Common myeloid progenitor, CD34-positive (primary cell): ENCODE measurements around the gene CASK.
A peak's percentile ranks its signal among the peaks of the same experiment; 100 is the strongest.

Source experiments
- CTCF ChIA-PET: fragments of 350-600 bp; sonication (Branson Sonifier 250); formaldehyde crosslinking; loops from one replicate; lab custom pipeline; 2021; ENCODE audit warnings: antibody characterized with exemption; lab: Charles Lee
- POLR2A ChIA-PET: fragments of 350-600 bp; sonication (Branson Sonifier 250); formaldehyde crosslinking; loops from one replicate; lab custom pipeline; 2021; ENCODE audit warnings: antibody characterized with exemption; lab: Charles Lee
- DNase-seq, 3 donors: peaks; one replicate each; pipeline versions ENCODE4 v3.0.0 to v3.0.0-alpha.2; 2013
- H3K27ac ChIP-seq, 2 experiments: 1 replicate in 1 of 2; 2 replicates in 1 of 2; pipeline ENCODE4 v1.7.0; 2013; ENCODE audit warnings: inconsistent platforms in 2 of 2, low read length in 2 of 2, mild to moderate bottlenecking in 2 of 2, low read depth in 1 of 2, moderate library complexity in 1 of 2; ENCODE audit not compliant: severe bottlenecking in 2 of 2, insufficient read depth in 1 of 2, poor library complexity in 1 of 2
- H3K27me3 ChIP-seq, 5 experiments: replicated peaks in 2 of 5; 1 replicate in 3 of 5; 2 replicates in 2 of 5; pipeline versions ENCODE4 v1.6.1 to v1.7.0; 2013; ENCODE audit warnings: low read length in 4 of 5, mild to moderate bottlenecking in 2 of 5, moderate library complexity in 2 of 5, inconsistent platforms in 1 of 5; ENCODE audit not compliant: insufficient read depth in 5 of 5, control insufficient read depth in 4 of 5
- H3K36me3 ChIP-seq, 4 experiments: 1 replicate in 2 of 4; 2 replicates in 2 of 4; pipeline versions ENCODE4 v1.6.1 to v1.7.0; 2013; ENCODE audit warnings: low read length in 3 of 4, control low read depth in 1 of 4, mild to moderate bottlenecking in 1 of 4; ENCODE audit not compliant: control insufficient read depth in 4 of 4, insufficient read depth in 4 of 4
- H3K4me1 ChIP-seq, 4 experiments: 1 replicate in 3 of 4; 2 replicates in 1 of 4; pipeline versions ENCODE4 v1.6.1 to v1.7.1; 2013; ENCODE audit warnings: low read length in 3 of 4, mild to moderate bottlenecking in 3 of 4, control low read depth in 1 of 4, inconsistent platforms in 1 of 4, moderate library complexity in 1 of 4; ENCODE audit not compliant: control insufficient read depth in 4 of 4, insufficient read depth in 4 of 4; ENCODE audit errors: control extremely low read depth in 1 of 4
- H3K4me3 ChIP-seq, 7 experiments: 1 replicate in 4 of 7; 2 replicates in 3 of 7; pipeline versions ENCODE4 v1.5.1 to v1.7.0; 2013; ENCODE audit warnings: mild to moderate bottlenecking in 7 of 7, low read length in 6 of 7, moderate library complexity in 6 of 7, inconsistent platforms in 2 of 7, low read depth in 2 of 7, control low read depth in 1 of 7; ENCODE audit not compliant: insufficient read depth in 4 of 7, control insufficient read depth in 1 of 7; ENCODE audit errors: extremely low read depth in 1 of 7
- H3K9me3 ChIP-seq, 5 experiments: 1 replicate in 4 of 5; 2 replicates in 1 of 5; pipeline versions ENCODE4 v1.6.1 to v1.7.1; 2013; ENCODE audit warnings: low read length in 4 of 5, mild to moderate bottlenecking in 2 of 5, inconsistent platforms in 1 of 5, low read depth in 1 of 5, moderate library complexity in 1 of 5; ENCODE audit not compliant: control insufficient read depth in 4 of 5, insufficient read depth in 2 of 5; ENCODE audit errors: control extremely low read depth in 1 of 5
- WGBS: methylation state at CpG from one replicate; pipeline ENCODE4 v1.1.5; 2013; ENCODE audit not compliant: insufficient coverage; 5-methylcytosine and 5-hydroxymethylcytosine counted together

CASK gene

DNA sequence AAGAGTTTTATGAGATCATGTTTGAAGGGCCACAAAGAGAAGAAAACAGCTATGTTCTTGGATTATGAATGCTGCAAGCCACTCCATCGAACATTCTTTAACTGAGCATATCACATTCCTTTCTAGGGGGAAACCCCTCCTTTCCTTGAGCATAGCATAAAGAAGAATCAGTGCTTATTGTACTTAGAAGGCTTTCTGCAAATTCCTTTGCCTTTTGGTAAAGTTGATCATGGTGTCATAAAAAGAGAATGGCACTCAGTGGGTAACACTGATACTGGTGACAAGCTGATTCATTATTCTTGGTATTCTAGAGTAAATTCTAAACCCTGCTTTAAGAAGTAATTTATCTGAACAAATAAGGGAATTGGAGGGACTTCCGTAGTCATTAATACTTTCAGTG, 323.1 kb downstream of the CASK start:
- Histone ChIP-seq H3K9me3 (no peaks in the 10 kb centered on the region), H3K27me3 (peaks cover 0 to 5% (median 0%) of the 10 kb centered on the region in 5 experiments), H3K4me3 (no peak overlapping the region), H3K36me3 (no peaks in the 10 kb centered on the region), H3K27ac (no peak overlapping the region), H3K4me1 (peaks cover 0 to 7% (median 3%) of the 10 kb centered on the region in 4 experiments)
- DNase-seq: no peak
- ChIA-PET CTCF (no interaction called here), POLR2A (interaction anchor here (0.5 kb wide), 1 partner anchor 180 kb away, joined by 3 read pairs; no protein-coding TSS in a partner anchor)
- WGBS: no CpG with 5 or more reads among the region's 2 CpGs

DNA sequence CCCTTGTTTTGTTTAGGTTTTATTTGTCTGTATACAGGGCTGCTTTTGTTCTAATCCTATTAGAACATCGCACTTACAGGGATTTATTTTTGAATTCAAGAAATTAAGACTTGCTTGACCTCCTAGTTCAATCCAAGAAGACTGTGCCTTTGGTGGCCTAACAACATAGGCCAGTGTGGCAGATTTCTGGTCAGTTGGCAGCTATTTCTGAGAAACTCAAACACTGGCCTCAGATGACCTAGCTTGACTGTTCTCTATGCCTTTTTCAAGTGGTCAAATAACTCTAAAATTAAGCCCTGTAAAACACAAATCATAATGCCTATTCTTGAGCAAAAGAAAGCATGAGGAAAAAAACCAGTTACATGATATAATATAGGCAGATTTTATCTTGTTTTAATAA, 323.8 kb downstream of the CASK start:
- ChIA-PET POLR2A (interaction anchor here (0.5 kb wide), 1 partner anchor 180 kb away, joined by 3 read pairs; no protein-coding TSS in a partner anchor), CTCF (no interaction called here)
- H3K4me3 ChIP-seq: no peak overlapping the region
- H3K9me3 ChIP-seq: no peaks in the 10 kb centered on the region
- no peaks in the 10 kb centered on the region for H3K36me3 ChIP-seq
- no peak for DNase-seq
- no peak overlapping the region for H3K27ac ChIP-seq
- H3K4me1 ChIP-seq: peaks cover 0 to 4% (median 2%) of the 10 kb centered on the region in 4 experiments
- 100% methylated on average over 1 of the region's 1 CpG for WGBS
- peaks cover 0 to 5% (median 0%) of the 10 kb centered on the region in 5 experiments for H3K27me3 ChIP-seq

DNA sequence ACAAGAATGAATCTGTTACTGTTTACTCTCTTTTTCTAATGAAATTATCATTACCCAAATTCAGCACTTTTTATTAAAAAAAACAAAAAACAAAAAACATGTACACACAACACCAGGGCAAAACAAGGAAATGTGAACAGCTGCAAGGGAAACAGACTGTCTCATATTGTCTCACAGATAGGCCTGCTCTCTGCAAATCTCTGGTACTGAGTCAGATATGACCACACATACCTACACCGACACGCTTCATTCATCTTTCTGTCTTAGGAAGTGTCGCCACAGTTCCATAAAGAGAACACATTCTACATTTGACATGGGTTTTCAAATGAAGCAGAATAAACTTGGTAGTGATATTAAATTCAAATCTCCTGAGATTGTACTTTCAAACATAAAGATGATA, 326.8 kb downstream of the CASK start:
- Histone ChIP-seq H3K27me3 (peaks cover 0 to 5% (median 0%) of the 10 kb centered on the region in 5 experiments), H3K36me3 (no peaks in the 10 kb centered on the region), H3K9me3 (no peaks in the 10 kb centered on the region), H3K4me1 (no peaks in the 10 kb centered on the region), H3K27ac (no peak overlapping the region), H3K4me3 (no peak overlapping the region)
- ChIA-PET POLR2A (no interaction called here), CTCF (interaction anchor here (1.5 kb wide), 1 partner anchor 14 kb away, joined by 3 read pairs; no protein-coding TSS in a partner anchor)
- no CpG with 5 or more reads among the region's 3 CpGs for WGBS
- peak in 2 of 3 donors; percentile 14 to 50 for DNase-seq

DNA sequence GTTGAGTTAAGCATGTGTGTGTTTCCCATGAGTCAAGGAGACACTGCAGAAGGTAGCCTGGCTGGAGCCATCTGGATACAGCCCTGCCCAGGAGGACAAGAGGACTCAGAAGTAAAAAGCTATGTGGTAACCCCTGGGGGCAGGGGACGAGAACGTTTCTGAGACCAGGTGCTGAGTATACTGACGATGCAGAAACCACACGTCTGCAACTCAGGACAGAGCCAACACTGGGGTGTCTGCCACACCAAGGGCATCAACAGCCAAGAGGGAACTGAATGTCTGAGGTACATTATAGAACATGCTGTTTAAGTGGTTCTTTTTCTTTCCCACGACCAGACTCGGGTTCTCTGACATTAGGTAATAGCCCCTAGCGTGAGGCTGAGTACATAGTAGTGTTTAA, 328.7 kb downstream of the CASK start:
- Histone ChIP-seq H3K27ac (no peak overlapping the region), H3K4me1 (no peaks in the 10 kb centered on the region), H3K4me3 (no peak overlapping the region), H3K36me3 (no peaks in the 10 kb centered on the region), H3K27me3 (peaks cover 0 to 5% (median 0%) of the 10 kb centered on the region in 5 experiments), H3K9me3 (no peaks in the 10 kb centered on the region)
- WGBS: 78% methylated on average over 4 of the region's 7 CpGs
- DNase-seq: no peak
- ChIA-PET CTCF (interaction anchor here (1.2 kb wide), 1 partner anchor 8 kb away, joined by 3 read pairs; no protein-coding TSS in a partner anchor), POLR2A (no interaction called here)

DNA sequence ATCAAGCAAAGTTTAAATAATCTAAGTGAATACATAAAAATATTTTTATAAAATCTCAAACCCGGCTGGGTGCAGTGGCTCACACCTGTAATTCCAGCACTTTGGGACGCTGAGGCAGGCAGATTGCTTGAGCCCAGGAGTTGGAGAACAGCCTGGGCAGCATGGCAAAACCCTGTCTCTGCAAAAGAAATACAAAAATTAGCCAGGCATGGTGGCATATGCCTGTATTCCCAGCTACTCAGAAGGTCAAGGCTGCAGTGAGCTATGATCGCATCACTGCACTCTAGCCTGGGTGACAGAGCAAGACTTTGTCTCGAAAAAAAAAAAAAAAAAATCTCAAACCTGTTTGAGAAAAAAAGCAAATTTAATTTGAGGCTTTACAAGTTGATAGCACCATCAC, 331.4 kb downstream of the CASK start:
- Histone ChIP-seq H3K4me3 (no peak overlapping the region), H3K36me3 (no peaks in the 10 kb centered on the region), H3K27me3 (peaks cover 0 to 2% (median 0%) of the 10 kb centered on the region in 5 experiments), H3K27ac (no peak overlapping the region), H3K9me3 (no peaks in the 10 kb centered on the region), H3K4me1 (no peaks in the 10 kb centered on the region)
- DNase-seq: no peak
- ChIA-PET POLR2A (no interaction called here), CTCF (no interaction called here)
- 78% methylated on average over 2 of the region's 4 CpGs for WGBS

DNA sequence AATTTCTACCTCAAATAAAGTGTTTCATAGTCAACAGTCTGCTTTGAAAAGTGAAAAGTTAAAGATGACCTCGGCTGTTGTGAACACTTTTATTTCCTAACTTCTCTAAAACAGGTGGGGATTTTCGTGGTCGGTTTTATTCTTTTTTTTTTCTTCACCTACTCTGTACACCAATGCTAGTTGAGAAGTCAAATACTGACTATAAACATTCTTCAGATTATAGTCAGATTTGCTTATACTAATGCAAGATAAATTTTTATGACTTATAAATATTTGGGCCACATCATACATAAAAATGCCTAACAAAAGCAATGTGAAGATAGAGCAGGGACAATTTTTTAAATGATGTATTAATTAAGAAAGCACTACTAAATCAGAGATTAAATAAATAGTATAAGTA, 332.7 kb downstream of the CASK start:
- WGBS: no CpG with 5 or more reads among the region's 3 CpGs
- Histone ChIP-seq H3K9me3 (no peaks in the 10 kb centered on the region), H3K27ac (no peak overlapping the region), H3K4me1 (no peaks in the 10 kb centered on the region), H3K36me3 (no peaks in the 10 kb centered on the region), H3K4me3 (no peak overlapping the region), H3K27me3 (peaks cover 0 to 2% (median 0%) of the 10 kb centered on the region in 5 experiments)
- ChIA-PET POLR2A (no interaction called here), CTCF (no interaction called here)
- peak in 1 of 3 donors; percentile 11 for DNase-seq

DNA sequence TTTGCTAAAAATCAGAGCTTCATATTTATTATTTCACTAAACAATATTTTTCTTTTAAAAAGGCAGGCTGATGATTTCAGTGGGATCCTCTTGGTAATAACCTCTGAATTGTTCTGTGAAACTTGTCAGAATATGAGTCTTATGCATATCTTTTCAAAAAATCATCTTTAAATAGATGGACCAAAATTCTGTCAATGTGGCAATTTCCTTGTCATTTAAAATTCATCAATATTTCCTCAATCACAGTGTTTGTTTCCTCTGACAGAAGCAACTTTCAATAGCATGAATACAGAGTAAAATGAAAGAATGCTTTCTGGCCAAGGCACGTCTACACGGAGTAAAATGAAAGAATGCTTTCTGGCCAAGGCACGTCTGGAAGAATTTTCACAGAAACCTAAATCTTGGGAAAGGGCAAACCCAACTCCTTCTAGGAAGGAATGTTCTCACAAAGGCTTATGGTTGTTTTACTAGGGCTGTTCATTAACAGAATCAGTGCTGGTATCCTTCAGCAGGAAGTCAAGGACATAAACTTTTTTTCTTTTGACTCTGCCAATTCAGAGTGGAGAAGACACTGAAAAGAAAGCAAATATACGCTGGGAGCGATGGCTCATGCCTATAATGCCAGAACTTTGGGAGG, 333.6 kb downstream of the CASK start:
- peaks cover 0 to 2% (median 0%) of the 10 kb centered on the region in 5 experiments for H3K27me3 ChIP-seq
- no peaks in the 10 kb centered on the region for H3K9me3 ChIP-seq
- no peaks in the 10 kb centered on the region for H3K36me3 ChIP-seq
- no peaks in the 10 kb centered on the region for H3K4me1 ChIP-seq
- 82% methylated on average over 5 of the region's 5 CpGs for WGBS
- H3K27ac ChIP-seq: no peak overlapping the region
- DNase-seq: no peak
- ChIA-PET POLR2A (no interaction called here), CTCF (no interaction called here)
- H3K4me3 ChIP-seq: no peak overlapping the region
